ENCODE results near the gene SERPING1.

The SERPING1 gene
- long read RNA-seq, donor 1, transcript SERPING1-201 (8 exons, 2,002 nt), result major isoform, 5 of 120 reads
- long read RNA-seq, donor 1, partial matches to known transcripts, result 108 of 120 reads
- long read RNA-seq, donor 1, other reads (novel, unspliced or antisense), result 0 of 120 reads
- long read RNA-seq, donor 2, transcript SERPING1-201 (8 exons, 2,002 nt), result major isoform, 9 of 119 reads
- long read RNA-seq, donor 2, partial matches to known transcripts, result 106 of 119 reads
- long read RNA-seq, donor 2, other reads (novel, unspliced or antisense), result 0 of 119 reads
- long read RNA-seq, donor 3, transcript SERPING1-209 (2 exons, 908 nt), result minor isoform, 5 of 120 reads
- long read RNA-seq, donor 3, transcript SERPING1-201 (8 exons, 2,002 nt), result major isoform, 6 of 120 reads
- long read RNA-seq, donor 3, partial matches to known transcripts, result 105 of 120 reads
- long read RNA-seq, donor 3, other reads (novel, unspliced or antisense), result 0 of 120 reads
- long read RNA-seq, donor 4, transcript SERPING1-209 (2 exons, 908 nt), result minor isoform, 8 of 184 reads
- long read RNA-seq, donor 4, transcript SERPING1-201 (8 exons, 2,002 nt), result major isoform, 11 of 184 reads
- long read RNA-seq, donor 4, partial matches to known transcripts, result 164 of 184 reads
- long read RNA-seq, donor 4, other reads (novel, unspliced or antisense), result 0 of 184 reads
- long read RNA-seq, donor 5, transcript SERPING1-201 (8 exons, 2,002 nt), result major isoform, 11 of 147 reads
- long read RNA-seq, donor 5, partial matches to known transcripts, result 129 of 147 reads
- long read RNA-seq, donor 5, other reads (novel, unspliced or antisense), result 0 of 147 reads
- long read RNA-seq, donor 6, transcript SERPING1-201 (8 exons, 2,002 nt), result minor isoform, 6 of 125 reads
- long read RNA-seq, donor 6, transcript SERPING1-209 (2 exons, 908 nt), result major isoform, 11 of 125 reads
- long read RNA-seq, donor 6, partial matches to known transcripts, result 107 of 125 reads
- long read RNA-seq, donor 6, other reads (novel, unspliced or antisense), result 0 of 125 reads
- long read RNA-seq, donor 7, transcript SERPING1-209 (2 exons, 908 nt), result major isoform, 9 of 235 reads
- long read RNA-seq, donor 7, transcript SERPING1-201 (8 exons, 2,002 nt), result minor isoform, 8 of 235 reads
- long read RNA-seq, donor 7, partial matches to known transcripts, result 217 of 235 reads
- long read RNA-seq, donor 7, other reads (novel, unspliced or antisense), result 0 of 235 reads
- long read RNA-seq, donor 8, transcript SERPING1-209 (2 exons, 908 nt), result minor isoform, 9 of 156 reads
- long read RNA-seq, donor 8, transcript SERPING1-201 (8 exons, 2,002 nt), result major isoform, 13 of 156 reads
- long read RNA-seq, donor 8, partial matches to known transcripts, result 134 of 156 reads
- long read RNA-seq, donor 8, other reads (novel, unspliced or antisense), result 0 of 156 reads

DNA sequence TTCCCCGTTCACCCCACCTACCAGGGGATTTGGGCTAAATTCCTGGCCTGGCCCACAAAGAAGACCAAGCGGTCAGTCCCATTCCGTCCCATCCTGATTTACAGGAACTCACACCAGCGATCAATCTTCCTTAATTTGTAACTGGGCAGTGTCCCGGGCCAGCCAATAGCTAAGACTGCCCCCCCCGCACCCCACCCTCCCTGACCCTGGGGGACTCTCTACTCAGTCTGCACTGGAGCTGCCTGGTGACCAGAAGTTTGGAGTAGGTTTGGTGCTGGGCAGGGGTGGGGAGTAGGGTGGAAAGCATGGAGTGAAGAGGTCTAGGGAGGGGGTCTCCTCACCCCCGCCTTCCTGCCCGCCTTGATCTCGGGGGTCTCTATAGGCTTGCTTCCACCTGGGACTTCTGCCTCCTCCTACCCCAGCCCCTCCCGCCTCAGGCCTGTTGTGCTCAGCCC, at the start of gene SERPING1:
Gene SERPING1, plus strand, starts transcription at position 225 of the 455 bp plus-strand sequence. CDS start 586 bp downstream, outside the sequence.
- peak; percentile 69 for DNase-seq

DNA sequence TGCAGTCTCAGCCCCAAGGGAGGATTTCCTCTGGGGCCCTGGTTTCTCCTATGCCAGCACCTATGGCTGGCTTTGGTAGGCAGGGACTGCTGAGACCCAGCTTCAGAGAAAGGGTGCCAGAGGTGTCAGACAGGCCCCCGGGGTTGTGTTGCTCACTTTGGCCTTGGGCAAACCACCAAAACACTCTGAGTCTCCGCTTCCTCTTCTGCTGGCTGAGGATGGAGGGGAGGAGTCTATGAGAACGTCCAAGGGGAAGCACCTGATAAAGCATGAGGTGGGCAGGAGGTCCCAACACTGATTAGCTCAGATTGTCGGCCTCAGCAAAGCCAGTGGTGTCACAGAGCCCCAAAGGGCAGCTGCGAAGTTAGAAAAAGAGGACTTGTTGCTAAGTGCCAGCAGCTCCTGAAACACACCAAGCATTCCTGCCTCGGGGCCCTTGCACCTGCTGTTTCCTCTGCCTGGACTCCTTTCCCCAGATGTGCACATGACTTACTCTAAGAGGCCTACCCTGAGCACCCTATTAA, 49.6 kb upstream of the SERPING1 start:
- DNase-seq, result no peak

DNA sequence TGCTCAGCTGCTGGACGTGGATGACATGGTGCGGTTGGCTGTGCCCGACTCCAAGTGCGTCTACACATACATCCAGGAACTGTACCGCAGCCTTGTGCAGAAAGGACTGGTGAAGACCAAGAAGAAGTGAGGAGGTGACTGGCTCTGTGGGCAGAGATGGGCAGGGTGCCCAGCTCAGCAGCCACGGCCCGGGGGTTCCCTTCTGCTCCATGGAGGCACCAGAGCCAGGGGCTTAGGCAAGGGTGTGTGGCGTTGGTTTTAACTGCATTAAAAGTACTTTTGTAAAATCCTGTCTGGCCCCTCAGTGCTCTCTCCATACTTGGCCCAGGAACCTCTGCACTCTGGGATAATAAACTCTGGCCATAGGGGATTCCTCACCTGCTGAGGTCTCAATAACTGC, 47.5 kb upstream of the SERPING1 start:
- no peak for DNase-seq

DNA sequence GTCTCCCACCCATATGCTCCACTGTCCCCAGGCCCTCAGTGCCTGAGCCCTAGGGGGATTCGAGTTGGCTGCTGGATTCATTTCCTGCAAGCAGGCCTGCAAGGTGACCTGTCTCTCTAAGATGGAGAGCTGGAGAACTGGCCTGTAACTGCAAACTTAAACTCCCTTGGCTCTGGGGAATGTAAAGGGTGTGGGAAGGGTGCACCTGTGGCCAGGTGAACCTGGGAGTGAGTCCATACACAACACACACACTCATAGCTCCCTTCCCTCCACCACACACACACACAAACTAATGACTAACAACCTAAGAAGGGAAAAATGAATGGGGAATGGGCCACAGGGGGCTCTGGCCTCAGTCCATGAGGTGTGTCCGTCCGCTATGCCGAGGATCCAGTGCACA, 45.5 kb upstream of the SERPING1 start:
- DNase-seq, result no peak

DNA sequence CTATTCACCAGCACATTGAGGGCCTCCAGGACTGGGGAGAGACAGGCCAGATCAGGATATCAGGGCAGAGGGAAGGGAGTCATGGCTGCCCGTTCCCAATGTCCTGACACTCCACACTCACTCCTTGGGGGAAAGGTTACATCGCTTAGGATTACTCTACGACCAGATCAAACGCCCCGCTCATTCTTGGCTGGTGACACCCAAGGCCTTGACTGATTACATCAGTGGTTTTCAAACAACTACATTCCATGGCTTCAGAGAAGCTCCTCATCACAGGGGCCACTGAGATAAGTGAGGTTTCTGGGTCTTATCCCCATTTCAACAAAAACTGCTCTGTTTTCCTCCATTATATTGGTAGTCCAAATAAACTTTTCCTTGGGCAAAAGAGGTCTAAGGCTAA, 45.0 kb upstream of the SERPING1 start:
- no peak for DNase-seq

DNA sequence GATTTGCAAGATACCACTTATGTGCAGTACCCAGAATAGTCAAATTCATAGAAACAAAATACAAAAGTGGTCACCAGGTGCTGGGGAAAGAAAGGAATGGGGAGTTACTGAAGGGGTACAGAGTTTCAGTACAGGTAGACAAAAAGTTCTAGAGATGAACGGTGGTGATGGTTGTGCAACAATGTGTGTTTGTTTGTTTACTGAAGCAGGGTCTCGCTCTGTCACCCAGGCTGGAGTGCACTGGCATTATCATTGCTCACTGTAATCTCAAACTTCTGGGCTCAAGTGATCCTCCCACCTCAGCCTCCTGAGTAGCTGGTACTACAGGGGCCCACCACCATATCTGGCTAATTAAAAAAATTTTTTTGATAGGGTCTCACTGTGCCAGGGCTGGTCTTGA, 42.1 kb upstream of the SERPING1 start:
- no peak for DNase-seq

DNA sequence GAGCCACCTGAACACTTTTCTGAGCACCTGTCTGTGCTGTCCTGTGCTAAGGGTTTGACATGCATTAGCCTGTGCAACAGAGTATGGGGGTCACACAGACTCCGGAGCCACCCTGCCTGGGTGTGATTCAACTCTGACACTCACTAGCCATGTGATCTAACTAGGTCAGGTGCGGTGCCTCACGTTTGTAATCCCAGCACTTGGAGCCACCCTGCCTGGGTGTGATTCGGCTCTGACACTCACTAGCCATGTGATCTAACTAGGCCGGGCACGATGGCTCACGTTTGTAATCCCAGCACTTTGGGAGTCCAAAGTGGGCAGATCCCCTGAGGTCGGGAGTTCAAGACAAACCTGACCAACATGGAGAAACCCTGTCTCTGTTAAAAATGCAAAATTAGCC, 41.4 kb upstream of the SERPING1 start:
- no peak for DNase-seq

DNA sequence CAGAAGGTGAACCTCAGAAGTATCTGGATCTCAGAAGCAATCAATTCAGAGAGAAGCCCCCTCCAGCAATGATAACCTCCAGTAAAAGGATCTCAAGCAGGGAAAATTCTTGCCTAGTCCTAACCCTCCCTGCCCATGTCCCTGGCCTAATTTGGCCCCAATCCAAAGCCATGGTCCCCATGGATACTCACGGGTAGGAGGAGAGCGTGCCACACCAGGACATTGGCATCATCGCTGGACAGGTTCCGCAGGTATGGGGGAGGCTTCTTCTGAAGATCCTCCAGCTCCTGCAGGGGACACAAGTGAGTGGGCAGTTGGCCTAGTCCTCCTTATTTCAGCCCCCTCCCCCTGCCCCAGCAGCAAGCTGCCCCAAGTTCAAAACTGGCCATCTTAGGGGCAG, 37.3 kb upstream of the SERPING1 start:
- DNase-seq, result no peak

DNA sequence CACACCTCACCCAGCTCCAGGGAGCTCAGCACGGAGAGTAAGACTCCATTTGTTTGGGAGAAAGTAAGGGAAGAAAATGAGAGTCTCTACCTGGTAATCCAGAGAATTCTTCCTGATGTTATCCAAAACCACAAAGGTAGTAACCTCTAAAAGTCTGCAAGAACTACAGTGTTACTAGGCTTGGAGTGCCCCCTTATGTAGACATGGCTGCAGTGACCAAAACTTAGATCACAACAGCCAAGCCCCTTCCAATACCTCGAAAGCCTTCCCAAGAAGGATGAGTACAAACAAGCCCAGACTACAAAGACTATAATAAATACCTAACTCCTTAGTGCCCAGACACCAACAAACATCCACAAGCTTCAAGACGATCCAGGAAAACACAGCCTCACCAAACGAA, 34.9 kb upstream of the SERPING1 start:
- DNase-seq, result no peak

DNA sequence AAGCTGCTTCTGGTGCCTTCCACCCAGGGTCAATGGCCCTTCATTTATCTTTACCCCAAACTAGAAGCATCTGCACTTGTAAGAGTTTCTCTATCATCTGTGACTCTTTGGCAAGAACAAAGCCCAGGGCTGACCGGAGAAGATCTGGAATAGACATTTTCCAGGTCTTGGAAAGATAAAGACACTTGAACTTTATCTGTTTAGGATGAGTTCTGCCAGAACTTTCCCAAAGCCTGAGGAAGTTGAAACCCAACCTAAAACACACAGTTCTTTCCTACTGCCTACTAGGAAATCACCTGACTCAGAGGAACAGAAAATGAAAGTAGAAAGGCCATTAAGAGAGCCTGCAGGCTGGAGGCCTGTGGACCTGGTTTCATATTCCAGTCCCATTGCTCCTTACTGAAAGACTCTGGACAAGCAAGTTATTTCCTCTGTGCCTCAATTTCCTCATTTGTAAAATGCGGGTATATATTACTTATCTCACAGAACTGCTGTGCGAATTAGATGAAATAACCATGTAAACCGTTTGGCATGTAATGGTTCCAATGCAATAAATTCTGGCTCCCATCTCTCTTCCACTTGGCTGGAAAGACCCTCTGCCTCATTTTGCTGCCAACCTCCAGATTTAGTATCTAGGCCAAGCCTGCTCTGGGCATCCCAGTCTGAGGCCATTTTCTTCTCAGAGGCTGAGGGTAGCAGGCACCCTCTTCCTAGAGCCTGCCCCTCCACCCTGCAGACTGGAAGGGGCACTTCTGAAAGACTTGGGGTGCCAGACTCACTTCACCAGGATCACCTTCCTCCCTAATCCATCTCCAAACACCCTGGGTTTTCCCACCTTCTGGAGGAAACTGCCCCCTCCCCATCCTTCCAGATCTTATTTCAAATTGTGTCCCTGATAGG, 31.2 kb upstream of the SERPING1 start:
- peak; percentile 23 for DNase-seq

DNA sequence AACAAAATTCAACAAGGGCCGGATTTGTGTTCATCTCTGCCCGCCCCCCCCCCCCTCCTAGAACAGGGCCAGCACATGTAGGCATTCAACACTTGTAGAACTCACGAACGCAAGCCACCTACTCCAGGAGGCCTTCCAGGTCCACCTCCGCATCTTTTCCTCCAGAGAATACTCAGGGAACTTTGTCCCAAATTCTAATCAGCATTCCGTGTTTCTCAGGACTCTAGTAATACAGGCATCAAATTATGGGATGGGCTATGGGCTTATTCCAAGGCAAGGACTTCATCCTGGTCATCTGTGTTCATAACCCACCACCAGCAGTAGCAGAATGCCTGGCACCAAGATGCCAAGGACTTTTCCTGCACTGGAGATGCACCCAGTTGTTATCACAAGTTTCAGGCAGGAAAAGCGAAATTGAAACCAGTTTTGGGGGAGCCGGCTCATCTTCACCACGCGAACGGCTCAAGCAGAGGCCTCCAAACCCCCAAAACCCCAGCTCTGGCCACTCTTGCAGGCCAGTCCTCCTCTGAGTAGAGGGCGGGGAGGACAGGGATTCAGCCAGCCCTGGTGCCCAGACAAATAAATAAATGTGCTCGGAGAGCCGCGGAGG, 30.5 kb upstream of the SERPING1 start:
- DNase-seq, result peak; percentile 67

DNA sequence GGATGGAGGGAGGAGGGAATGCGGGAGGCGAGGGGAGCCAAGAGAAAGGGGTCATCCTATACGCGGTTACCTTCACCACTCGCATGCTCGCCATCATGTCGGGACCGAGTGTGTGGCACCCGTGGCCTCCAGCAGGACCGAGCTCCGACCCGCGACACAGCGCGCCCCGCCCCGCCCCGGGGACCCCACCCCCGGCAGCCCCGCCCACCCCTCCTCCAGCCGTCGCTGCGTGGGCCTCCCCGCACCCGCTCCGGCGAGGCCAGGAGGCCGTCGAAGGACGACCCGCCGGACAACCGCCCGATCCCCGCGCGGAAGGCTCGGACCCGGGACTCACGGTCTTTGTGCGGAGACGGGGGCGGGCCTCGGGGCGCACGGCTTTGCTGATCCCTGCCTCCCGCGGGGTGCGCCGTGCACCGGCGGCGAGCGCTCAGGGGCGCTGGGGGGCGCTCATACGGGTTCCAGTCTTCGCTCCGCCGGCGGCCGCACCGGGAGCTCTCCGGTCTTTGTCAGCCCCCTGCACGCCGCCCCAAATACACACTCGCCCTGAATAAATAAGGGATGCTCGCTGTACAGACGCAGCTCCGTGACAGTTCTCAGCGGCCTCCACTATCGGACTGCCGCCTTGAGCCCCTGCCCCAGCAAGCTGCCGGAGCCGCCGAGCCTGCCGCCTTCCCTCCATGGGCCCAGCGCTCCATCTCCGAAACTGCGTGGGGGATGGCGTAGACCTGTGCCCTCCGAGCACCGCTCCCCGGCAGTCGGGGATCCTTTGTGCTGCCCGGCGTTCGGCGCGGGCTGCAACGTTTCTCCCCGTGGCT, 29.8 kb upstream of the SERPING1 start, which contains the start of gene UBE2L6:
Gene UBE2L6, minus strand, starts transcription at position 158 of the 815 bp plus-strand sequence. Its CDS starts 61 bp downstream, at position 97.
- peak; percentile 90 for DNase-seq

DNA sequence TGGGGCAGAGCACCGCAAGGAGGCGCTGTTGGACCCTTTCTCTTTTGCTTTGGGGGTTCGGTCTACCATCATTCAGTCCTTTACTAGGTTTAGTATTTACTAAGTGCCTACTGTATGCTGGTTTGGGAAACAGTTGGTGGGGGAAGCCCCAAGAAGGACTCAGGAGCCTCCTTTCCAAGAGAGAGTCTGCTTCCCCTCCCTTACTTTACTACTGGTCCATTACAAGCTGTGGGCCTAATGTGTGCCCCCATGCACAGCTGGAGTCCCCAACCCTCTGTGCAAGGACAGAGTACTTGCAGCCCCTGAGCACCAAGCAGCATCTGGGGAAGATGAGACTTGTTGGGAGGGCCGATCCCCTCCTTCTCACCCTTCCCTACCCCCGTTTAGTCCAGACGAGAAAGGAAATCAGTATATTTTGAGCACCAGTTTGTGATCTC, 29.1 kb upstream of the SERPING1 start:
- no peak for DNase-seq

DNA sequence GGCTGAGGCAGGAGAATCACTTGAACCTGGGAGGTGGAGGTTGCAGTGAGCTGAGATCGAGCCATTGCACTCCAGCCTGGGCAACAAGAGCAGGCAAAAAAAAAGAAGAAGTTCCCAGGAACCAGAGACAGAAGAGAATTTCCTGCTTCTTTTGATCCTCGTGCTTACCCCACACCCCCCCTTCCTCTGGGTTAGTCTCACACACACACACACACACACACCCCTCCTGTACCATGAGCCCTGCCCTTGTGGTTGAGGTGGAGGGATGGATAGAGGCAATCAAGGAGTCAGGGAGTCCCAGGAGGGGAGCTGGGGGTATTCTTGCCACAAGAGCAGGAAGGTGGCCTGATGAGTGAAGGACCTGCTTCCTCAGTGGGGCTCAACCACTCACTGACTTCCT, 25.9 kb upstream of the SERPING1 start:
- DNase-seq, result no peak

DNA sequence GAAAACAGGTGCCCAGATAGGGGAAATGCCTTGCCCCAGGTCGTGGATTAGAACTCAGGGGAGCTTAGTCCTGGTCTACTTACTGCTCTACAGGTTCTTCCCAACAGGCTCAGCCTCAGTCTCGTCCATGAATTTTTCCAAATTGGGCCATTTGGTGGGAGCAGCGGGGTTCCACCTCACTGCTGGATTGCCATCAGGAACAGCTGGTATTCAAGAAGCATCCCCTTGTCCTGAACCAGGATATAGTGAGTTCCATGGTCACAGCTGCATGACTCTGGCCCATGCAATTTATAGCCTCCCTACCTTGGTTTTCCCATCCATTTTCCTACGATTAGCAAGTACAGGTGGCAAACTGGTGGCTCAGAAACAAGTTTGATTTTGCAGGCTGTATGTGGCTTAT, 23.4 kb upstream of the SERPING1 start:
- DNase-seq, result no peak

DNA sequence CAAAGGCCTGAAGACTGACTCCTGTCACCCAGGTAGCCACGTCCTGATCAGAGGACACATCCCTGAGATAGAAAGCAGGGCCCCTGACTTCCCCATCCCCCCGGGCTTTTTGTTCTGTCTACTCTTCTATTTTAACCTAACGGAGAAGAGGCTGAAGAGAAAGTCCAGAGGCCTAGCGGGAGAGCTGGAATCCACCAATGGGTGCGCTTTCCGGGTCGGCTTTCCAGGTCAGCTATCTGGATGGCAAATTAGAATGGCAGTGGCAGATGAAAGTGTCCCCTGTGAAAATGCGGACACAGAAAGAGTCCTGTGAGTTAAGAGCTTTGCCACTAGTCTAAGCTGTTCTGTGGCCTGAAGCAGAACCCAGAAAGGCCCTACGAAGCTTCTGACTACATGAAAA, 13.1 kb upstream of the SERPING1 start:
- DNase-seq, result no peak

DNA sequence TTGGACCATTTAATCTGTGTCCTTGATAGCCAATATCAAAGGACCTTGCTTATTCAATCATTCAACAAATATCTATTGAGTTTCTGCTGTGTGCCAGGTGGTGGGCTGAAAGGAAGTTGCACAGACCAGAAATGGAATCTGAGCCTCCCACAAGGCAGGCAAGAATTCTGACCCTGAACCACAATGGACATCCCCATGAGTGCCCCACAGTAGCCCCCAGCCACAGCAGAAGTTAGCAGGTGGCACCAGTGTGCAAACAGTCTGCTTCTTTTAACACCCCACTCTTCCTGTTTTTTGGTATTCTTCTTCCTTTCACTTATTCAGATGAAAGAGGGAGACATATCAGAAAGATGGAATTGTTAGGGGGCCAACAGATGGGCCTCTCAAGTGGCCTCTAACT, 12.2 kb upstream of the SERPING1 start:
- DNase-seq, result no peak

DNA sequence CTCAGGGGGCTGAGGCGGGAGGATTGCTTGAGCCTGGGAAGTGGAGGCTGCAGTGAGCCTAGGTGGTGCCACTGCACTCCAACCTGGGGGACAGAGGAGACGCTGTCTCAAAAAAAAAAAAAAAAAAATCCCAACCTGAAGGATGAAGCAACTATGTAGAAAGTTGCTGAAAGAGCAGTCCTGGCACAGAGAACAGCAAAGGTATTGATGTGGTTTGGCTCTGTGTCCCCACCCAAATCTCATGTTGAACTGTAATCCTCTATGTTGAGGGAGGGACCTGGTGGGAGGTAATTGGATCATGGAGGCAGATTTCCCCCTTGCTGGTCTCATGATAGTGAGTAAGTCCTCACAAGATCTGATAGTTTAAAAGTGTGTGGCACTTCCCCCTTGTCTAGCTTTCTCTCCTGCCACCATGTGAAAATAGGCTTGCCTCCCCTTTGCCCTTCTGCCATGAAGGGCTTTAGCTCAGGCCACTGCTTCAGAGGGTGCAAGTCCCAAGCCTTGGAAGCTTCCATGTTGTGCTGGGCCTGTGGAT, 10.7 kb upstream of the SERPING1 start:
- DNase-seq, result no peak
